Nucleus accumbens (tissue), 56 donors: Measurements from ENCODE around the gene RAPGEF5.

ENCODE experiments used
- DNase-seq, 56 donors: peaks; one replicate each; lab custom pipeline; 2025; lab: John Stamatoyannopoulos, UW

RAPGEF5 gene

DNA sequence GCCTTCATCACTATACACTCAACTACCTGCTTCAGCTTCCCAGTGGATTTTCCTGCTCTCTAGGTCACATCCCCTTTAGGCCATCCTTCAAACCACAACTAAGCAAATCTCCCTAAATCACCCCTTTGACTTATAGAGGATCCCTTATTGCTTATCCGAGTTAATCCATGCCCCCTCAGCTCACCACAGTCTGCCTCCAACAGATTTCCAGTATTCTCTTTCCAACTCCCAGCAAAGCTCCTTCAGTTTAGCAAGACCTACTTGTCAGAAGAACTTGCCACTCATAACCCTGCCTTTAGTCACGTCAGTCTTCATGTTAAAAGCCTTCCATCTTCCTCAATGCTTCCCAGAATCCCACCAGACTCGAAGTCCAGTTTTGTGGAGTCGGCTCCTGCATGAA is 38.6 kb downstream of the RAPGEF5 start:
- no peak for DNase-seq

DNA sequence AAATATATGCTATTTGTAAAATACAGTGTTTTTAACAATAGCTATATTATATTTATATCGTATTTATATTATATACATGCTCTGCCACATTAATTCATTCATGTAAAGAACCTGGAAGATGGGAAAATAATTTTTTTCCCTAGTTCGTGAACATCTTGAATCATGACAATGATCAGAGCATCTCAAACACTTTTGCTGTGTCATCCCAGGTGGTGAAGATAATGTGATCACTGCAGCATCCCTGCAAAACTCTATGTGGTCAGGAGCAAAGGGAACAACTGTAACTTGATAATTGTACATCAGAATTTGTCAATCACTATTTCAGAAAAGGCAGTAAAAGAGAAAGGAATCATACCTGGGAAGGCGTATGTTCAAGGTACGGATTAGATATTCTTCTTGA is 39.3 kb downstream of the RAPGEF5 start:
- DNase-seq: no peak

DNA sequence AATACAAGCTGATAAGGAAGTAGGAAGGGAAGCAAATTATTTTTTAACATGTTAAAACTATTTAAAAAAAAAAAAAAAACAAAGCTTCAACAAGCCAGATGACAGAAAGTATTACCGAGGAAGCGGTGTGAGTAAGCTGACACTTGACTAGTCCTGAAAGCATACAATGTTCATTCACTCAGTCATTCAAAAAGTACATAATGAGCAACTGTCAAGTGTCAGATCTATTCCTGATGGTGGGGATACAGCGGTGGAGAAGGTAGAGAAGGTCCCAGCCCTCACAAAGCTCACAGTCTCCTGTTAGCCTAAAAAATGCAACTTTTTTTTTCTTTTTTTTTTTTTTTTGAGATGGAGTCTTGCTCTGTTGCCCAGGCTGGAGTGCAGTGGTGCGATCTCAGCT is 40.0 kb downstream of the RAPGEF5 start:
- no peak for DNase-seq

DNA sequence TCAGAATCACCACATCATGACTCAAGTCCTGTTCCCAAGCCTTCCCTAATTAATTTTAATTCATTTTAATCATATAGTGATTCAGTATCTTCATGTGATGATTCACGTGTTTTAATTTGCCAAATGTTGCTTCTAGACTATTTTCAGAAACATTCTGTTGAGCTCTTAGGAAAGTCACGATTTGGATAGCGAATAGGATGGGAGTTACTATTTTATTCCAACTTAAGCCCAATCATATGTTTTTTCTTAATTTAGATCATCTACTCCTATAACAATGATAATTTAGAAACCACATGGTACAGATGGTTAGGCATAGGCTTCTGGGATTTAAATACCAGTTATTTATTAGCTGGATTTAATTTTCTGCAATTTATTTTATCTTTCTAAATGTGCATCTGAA is 49.1 kb downstream of the RAPGEF5 start:
- no peak for DNase-seq

DNA sequence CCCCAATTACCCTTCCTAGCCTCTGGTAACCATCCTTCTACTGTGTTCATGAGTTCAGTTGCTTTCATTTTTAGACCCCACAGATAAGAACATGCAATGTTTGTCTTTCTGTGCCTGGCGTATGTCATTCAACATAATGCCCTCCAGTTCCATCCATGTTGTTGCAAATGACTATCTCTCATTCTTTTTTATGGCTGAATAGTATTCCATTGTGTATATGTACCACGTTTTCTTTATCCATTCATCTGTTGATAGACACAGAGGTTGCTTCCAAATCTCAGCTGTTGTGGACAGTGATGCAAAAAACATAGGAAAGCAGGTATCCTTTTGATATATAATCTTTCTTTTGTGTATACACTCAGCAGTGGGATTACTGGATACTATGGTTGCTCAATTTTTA is 51.2 kb downstream of the RAPGEF5 start:
- DNase-seq: no peak

DNA sequence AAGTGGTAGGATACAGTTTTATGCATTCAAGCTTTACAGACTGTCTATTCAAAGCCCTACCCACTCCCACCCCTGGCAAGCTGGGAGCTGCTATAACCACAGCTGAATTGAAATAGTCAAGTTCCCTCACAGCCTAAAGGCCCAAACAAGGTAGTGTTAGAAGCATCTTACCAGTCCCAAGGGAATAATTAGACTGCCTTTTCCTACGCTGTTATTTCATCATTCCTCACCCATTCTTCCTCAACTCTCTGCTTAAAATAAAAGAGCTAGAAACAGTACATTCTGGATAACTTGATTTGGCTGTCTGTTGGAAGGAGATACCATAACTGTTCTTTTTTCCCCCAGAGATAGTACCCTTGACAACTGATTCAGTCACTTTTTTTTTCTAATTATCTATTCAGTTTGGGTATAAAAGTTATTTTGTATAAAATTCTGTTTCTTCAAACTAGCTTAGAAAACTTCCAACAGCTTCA is 54.0 kb downstream of the RAPGEF5 start:
- peak in 13 of 56 donors; percentile 13 to 76 (median 35) for DNase-seq

DNA sequence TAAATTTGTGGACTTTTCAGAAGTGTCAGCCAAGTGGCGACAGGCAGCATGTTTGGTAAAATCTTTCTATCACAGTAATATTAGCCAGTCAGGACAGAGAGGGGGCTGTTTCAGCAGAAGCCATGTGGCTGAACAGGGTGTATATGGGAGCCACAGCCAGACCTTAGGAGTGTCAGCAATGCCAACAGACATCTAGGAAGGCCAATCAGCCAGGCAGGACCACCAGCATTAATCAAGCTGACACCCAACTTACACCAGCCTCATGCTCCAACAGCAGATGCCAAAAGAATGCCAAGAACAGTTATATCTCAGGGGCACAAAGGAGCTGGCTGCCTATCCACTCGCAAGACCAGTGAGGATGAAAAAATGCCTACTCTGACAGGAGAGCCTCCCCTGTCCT is 54.8 kb downstream of the RAPGEF5 start:
- DNase-seq: no peak

DNA sequence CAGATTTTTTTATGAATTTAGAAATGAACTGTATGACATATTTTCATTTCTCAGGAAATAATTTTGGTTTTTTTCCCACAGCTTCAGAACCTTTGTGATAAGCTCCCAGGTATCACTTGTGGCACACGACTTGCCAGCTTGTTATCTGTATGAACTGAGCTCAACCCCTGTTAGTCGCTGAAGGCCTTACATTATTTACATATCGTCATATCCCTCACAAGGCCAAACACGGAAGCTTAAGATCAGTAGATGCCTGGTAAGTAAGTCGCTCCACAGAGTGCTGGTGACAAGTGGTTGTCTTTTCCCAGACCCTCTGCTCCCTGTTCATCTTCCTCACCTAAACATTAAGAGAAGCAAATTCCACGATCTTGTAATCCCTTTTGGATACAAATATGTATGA is 55.2 kb downstream of the RAPGEF5 start:
- no peak for DNase-seq

DNA sequence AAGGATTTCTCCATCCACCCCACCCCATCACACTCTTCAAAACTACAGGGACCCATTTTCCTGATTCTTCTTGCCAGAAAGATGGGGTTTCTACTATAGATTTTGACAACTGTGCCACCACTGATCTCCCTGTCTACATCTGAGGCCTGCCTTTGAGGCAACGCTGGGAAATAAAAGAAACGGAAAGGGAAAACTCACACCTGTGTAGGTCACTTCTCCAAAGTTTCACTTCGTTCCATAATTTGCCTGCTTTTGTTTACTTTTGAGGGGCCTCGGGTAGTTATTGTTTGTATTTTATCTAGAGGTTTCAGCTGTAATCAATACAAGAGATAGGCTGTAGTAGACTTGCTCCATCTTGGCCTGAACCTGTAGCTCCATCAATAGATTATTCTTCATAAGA is 56.1 kb downstream of the RAPGEF5 start:
- DNase-seq: no peak

DNA sequence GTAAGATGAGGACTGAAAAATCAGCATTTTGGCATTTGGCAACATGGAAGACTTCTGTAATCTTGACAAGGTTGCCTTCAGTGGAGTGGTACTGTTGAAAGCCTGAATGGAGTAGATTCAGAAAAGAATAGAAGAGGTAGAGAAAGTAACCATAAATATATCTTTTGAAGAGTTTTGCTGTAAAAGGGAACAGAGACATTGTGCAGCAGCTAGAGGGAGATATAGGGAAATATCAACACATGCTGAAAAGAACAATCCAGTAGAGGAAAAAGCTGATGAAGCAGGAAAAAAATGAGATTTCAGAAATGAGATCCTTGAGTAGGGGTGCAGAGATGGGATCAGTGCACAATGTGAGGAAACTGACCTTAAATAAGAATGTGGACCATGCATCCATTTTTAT is 60.0 kb downstream of the RAPGEF5 start:
- DNase-seq: no peak

DNA sequence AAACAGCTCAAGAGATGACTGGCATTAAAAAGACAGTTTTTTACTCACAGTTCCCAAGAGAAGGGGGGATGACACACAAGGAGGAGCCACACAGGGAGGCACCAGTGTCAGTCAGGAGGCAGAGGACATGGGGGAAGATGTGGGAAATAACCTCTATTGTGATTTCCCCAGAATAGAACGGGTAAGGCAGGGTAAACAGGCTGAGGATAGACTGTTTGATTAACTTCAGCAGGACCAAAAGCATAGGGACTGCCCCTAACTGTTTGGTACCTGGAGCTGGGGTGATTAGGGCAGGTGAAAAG is 60.7 kb downstream of the RAPGEF5 start:
- DNase-seq: peak in 1 of 56 donors; percentile 12

DNA sequence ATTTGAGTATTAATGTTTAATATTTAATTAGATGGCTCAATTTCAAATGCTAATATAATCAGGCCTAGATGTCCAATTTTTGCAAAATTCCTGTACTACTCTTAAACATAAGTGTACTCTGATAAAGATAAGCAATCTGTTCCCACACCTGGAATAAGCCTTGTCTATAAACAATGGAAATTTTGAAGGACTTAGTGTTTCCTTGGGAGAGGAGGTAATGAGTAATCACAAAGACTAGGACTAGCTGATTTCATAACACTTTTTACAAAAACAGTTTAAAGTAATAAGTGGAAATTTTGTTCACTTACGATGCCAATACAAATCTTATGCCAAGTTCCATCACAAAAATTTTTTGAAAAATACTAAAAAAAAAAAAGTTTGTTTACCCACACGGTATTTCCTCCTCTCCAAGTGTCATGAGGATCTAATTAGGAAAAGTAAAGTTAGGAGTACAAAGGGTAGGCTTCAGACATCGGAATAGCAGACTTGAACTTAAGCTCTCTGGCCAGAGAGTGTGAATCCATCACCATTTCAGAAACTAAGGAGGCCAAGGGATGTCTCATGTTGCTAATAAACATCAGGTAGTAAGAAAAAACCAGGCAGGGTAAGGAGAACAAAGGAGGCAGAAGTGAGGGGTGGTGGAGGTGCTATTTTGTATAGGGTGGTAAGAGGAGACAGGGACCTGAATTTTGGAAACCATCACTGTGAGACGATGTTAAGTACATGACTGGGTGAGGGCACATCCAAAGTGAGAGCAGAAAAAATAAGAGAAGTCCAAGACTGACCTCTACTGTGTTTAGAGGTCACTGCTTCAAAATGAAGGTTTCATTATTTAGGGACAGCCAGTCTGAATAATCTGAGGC is 61.3 kb downstream of the RAPGEF5 start:
- DNase-seq: peak in 2 of 56 donors; percentile 21 to 33

DNA sequence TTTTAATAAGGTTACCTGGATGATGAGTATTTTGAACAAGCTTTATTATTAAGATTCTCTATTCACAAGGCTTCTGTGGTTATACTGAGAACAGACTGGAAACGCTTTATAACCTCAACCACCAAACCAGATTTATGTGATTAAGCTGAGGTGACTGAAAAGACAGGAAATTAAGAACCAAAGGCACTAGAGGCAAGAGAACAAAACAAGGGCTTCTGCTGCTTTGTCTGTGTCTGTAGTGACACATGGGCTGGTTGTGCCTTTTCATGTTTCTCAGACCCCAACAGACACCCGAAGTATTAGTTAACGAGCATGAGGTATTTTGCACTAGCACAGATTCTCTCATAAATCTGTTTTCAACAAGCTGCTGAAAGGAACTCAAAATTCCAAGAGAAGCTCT is 64.4 kb downstream of the RAPGEF5 start:
- no peak for DNase-seq

DNA sequence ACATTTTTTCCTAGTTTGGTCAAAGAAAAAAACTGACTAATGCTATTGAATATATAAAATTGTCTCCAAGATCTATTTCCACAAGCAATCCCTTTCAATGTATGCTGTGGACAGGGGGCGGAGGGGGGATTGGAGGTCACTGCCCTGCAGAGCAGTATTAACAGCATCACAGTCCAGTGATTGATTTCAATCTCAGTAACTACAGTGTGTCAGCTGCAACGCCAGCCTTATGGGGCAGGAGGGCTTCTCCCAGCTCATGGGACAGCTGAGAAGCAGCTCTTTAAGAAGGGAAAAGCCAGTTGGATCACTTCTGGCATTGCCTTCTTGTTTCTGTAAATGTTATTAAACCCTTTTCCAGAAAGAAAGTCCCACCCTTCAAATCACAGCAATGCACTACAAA is 65.0 kb downstream of the RAPGEF5 start:
- peak in 2 of 56 donors; percentile 18 to 25 for DNase-seq

DNA sequence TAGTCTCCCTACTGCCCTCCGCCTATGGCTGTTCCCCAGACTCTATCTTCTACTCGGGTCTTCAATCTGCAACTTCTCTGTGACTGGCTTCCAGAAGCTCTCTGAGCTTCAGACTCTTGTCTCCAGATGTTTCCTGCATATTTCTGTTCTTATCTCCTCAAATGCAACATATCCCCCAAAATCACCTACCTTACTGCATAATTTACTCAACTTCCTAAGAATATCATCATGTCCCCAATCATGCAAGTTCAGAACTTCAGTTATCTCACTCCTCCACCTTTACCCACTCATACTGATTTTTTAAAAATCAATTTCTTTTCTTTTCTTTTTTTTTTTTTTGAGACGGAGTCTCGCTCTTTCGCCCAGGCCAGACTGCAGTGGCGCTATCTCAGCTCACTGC is 68.8 kb downstream of the RAPGEF5 start:
- DNase-seq: no peak

DNA sequence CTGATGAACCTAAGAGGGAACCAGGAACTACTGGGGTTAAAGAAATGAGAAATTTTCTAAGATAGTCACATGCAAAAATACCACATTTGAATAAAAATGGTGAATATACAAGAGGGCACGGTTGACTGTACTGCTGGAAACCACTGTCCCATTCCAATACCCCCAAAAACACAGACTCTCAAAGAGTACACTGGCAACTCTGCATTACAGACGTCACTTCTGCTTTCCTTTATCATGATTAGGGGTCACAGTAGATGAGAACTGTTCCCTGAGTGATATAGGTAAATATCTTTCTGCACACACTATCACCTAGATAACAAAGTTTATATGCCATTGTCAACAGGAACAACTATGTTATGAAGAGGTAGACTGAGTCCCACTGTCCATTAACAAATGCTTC is 69.5 kb downstream of the RAPGEF5 start:
- no peak for DNase-seq

DNA sequence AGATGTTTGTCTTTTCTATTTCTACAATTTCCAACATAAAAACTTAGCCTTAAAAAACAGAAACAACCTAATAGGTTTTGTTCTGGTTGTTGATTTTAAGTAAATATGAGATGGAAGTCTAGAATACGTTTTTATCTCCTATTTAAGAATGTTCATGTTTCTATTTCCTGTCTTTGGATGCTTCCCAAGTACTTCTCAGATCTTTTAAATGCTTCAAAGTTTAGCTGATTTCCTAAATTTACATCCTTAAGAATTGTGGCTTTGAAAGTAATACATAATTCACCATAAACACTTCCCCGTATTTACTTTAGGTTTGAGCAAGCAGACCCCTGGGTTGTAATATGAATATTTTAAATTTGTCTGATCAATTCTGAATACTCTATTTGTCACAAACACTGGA is 70.5 kb downstream of the RAPGEF5 start:
- DNase-seq: no peak

DNA sequence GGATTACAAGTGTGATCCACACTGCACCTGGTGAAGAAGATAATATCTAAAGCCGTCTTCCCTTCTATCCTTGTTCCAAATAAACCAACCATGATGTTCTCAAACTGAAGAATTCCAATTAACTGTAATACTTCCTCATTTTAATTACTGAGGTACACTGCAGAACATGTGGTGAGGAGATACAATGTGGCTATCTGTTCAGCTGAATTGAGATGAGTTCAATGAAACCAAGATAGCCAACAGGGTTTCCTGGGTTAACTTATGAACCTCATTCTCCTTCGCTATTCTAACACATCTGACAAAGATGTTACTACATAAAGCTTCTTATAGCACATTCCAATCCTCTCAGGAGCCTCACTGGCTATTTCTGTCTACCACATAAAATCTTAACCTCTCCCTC is 75.5 kb downstream of the RAPGEF5 start:
- no peak for DNase-seq

DNA sequence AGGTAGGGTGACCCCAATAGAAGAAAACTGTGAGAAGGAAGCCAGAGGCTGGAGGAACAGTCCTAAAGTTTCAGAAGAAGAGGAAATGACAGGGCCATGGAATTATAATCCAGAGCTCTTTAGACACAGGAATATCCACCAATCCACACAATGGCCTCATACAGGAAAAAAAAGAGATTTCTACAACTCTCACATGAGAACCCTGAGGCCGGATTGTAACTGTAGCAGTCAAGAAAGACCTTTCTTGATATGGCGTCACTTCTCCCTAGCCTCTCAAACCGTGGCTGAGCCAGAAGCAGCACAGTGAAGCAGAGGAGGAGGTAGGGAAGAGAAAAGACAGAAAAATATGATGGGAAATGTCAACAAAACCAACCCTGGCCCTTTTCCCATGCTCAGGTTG is 76.9 kb downstream of the RAPGEF5 start:
- no peak for DNase-seq

DNA sequence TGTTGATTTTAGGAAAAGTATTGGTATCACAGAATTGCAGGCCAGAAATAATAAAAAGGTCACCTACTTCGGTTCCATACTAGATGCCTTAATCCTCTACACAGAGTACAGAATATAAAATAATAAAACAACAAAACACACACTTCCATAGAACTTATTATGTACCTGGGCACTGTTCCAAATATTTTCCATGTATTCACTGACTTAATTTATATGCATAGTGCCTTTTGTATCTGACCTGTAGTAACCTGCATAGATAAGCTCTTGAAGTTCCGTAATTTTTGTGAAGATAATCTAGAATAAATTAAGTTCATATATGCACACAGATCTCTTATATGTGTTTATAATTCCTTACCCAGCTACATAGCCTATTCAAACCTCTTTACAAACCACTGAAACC is 78.3 kb downstream of the RAPGEF5 start:
- DNase-seq: no peak

DNA sequence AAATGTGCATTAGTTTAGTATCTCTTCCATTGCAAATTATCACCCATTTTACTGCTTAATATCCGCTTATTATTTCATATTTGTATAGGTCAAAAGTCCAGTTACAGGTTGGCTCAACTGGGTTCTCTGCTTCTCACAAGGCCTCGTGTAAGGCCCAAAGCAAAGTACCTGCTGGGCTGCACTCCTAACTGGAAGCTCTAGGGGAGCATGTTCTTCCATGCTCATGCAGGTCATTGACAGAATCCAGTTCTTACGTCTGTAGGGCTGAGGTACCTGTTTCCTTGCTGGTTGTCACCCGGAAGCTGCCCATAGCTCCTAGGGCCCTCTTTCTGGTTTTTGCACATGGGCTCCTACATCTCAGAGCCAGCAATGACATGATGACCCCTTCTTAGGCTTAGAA is 79.6 kb downstream of the RAPGEF5 start:
- DNase-seq: no peak

DNA sequence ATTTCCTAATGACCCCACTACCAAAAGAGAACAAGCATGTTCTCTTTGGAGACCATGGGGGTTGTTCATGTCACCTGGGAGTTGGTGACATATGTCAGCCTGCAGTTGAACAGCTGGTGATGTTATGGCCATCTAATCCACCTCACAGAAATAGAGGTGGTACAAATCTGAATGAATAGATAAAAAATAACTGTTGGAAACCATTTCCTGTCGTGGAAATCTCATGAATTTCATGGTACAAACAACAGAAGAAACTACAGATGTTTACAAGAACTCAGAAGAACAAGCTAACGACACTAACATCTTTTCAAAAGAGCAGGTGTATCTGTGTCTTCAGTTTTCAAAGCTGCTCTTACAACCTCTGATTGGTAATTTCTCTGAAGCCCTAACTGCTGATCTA is 81.3 kb downstream of the RAPGEF5 start:
- no peak for DNase-seq

DNA sequence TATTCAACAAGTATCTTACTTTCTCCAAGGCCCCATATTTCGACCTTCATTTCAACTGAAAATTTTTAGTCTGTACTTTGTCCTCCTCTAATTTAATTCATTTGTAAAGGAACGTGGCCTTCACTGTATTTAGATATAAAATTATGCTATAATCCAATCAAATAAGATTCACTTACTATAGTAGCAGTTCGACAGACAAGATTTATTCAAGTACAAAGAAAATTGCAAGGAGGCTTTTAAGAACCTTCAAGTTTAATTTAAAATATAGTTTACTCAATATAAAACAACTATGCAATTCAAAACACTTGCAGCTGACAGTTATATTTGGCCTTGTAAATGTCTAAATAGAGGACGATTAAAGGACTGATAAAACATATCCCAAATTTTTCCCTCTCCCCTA is 85.6 kb downstream of the RAPGEF5 start:
- no peak for DNase-seq
